ENCODE results near the gene ST6GALNAC6.
A peak's percentile ranks its signal among the peaks of the same experiment; 100 is the strongest.
"Not testable (repeated sequence)": the region's sequence is repeated elsewhere in the genome, so short reads cannot be mapped to it uniquely, and the experiment has no call there.

Gene ST6GALNAC6

GRCh38 chr9:127853312-127854183 is 45.9 kb downstream of the ST6GALNAC6 start:
- no peak for DNase-seq

GRCh38 chr9:127852829-127853228 is 46.6 kb downstream of the ST6GALNAC6 start:
- DNase-seq = no peak

- no peak for DNase-seq
Observed at GRCh38 chr9:127850286-127850830, 49.0 kb downstream of the ST6GALNAC6 start.

- no peak for DNase-seq
Observed at GRCh38 chr9:127848756-127849504, 50.5 kb downstream of the ST6GALNAC6 start.

GRCh38 chr9:127847833-127848755 is 51.3 kb downstream of the ST6GALNAC6 start:
- no peak for DNase-seq

- DNase-seq = peak; percentile 71
Observed at GRCh38 chr9:127847178-127847510, 52.3 kb downstream of the ST6GALNAC6 start.

GRCh38 chr9:127846443-127847177 is 52.8 kb downstream of the ST6GALNAC6 start:
- DNase-seq = no peak

GRCh38 chr9:127845619-127846018 is 53.8 kb downstream of the ST6GALNAC6 start:
- DNase-seq = not testable (repeated sequence)

GRCh38 chr9:127844821-127845359 is 54.5 kb downstream of the ST6GALNAC6 start:
- DNase-seq = no peak

GRCh38 chr9:127841087-127841835 is 58.1 kb downstream of the ST6GALNAC6 start:
- no peak for DNase-seq

- no peak for DNase-seq
Observed at GRCh38 chr9:127838375-127839078, 60.9 kb downstream of the ST6GALNAC6 start.

GRCh38 chr9:127837346-127837745 is 62.1 kb downstream of the ST6GALNAC6 start:
- DNase-seq = no peak

GRCh38 chr9:127836561-127836960 is 62.8 kb downstream of the ST6GALNAC6 start:
- not testable (repeated sequence) for DNase-seq

- DNase-seq = no peak
Observed at GRCh38 chr9:127835991-127836516, 63.3 kb downstream of the ST6GALNAC6 start.

Measured in NCI-H69 (cell line).